HG03439 (cell line): ENCODE measurements around the gene PAX2.
A peak's percentile ranks its signal among the peaks of the same experiment; 100 is the strongest.

ENCODE experiments used
- ATAC-seq: cut with Tn5 transposase; IDR thresholded peaks from one replicate; pipeline ENCODE4 v1.9.1; 2021; ENCODE audit warnings: mild to moderate bottlenecking, moderate library complexity; ENCODE audit not compliant: unreplicated experiment

Gene PAX2

GRCh38 chr10:100738055-100738827, 7.1 kb upstream of the PAX2 start:
- no peak for ATAC-seq

- no peak for ATAC-seq
These were observed 5.6 kb upstream of the PAX2 start for GRCh38 chr10:100739517-100740368.

GRCh38 chr10:100740476-100741377, 4.7 kb upstream of the PAX2 start:
- no peak for ATAC-seq

- no peak for ATAC-seq
These were observed 3.9 kb upstream of the PAX2 start for GRCh38 chr10:100741378-100742075.

GRCh38 chr10:100742076-100742771, 3.2 kb upstream of the PAX2 start:
- no peak for ATAC-seq

GRCh38 chr10:100742936-100743335, 2.4 kb upstream of the PAX2 start:
- no peak for ATAC-seq

- peak; percentile 53 for ATAC-seq
These were observed 1.7 kb upstream of the PAX2 start for GRCh38 chr10:100743626-100744135.

- no peak for ATAC-seq
These were observed 1.0 kb upstream of the PAX2 start for GRCh38 chr10:100744136-100744986.

- ATAC-seq = no peak
These were observed 751 bp downstream of the PAX2 start for GRCh38 chr10:100745882-100746783.

GRCh38 chr10:100746784-100747455, 1.5 kb downstream of the PAX2 start:
- ATAC-seq = no peak

GRCh38 chr10:100747456-100748230, 2.3 kb downstream of the PAX2 start:
- ATAC-seq = no peak

GRCh38 chr10:100748231-100749058, 3.1 kb downstream of the PAX2 start:
- ATAC-seq = no peak

GRCh38 chr10:100749059-100749308, 3.6 kb downstream of the PAX2 start:
- ATAC-seq = no peak

- ATAC-seq = no peak
These were observed 4.2 kb downstream of the PAX2 start for GRCh38 chr10:100749309-100750217.
